ENCODE measurements around the gene TMEM266. TPM values are rescaled to one million over a fixed set of nuclear protein-coding genes. Genes with fewer than 3 reads are reported as not detected.

TMEM266 gene
- total RNA-seq, 1 experiment from 2014 or later, result not detected

DNA sequence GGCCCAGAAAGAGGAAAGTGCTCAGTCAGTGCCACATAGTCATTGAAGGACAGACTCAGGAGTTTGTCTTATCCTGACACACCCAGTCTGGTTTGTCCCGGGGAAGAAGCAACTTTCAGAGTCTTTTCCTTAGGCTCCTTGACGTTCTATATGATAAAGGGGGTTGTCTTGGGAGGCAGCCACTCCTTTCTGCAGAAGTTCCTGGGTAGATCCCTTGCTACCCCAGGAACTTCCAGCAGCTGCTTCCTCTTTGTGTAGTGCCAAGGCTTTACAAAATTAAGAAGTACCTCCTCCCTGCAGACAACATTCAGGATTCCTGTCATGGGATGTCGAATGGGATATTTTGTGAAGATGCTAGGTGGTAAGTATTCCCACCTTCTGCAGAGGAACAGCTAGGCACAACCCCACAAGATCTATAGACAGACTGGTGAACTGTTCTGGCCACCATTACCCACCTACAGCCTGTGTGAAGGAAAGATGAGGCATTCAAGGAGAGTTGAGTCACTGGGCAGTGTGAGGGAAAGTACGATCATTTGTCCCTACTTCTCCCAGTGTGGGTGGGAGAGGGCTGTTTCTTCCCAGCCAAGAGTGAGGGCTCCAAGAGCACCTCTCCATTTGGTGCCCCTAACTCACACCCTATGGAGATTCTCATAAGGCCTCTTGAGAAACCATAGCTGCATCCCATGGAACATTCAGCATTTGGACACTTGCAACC lies 11.3 kb downstream of the TMEM266 start:
- Histone ChIP-seq H3K27ac (ENCODE audit: low read length) (no peak overlapping the region), H2AFZ (ENCODE audit: low read length) (no peak overlapping the region), H3K4me3 (ENCODE audit: low read length) (no peak overlapping the region), H3K27me3 (ENCODE audit: low read length) (peaks cover 22% of the 10 kb centered on the region), H3K9me3 (ENCODE audit: low read length) (no peaks in the 10 kb centered on the region), H3K9ac (ENCODE audit: low read length) (no peak overlapping the region), H3K79me2 (ENCODE audit: low read length) (no peaks in the 10 kb centered on the region), H3F3A (ENCODE audit: low read length, unreplicated experiment) (no peaks in the 10 kb centered on the region), H3K4me2 (ENCODE audit: low read length) (no peak overlapping the region), H3K9me2 (replicated peaks; ENCODE audit: low read length) (no peaks in the 10 kb centered on the region), H3K36me3 (ENCODE audit: low read depth, low read length) (no peaks in the 10 kb centered on the region), H4K20me1 (ENCODE audit: low read length) (no peaks in the 10 kb centered on the region), H3K4me1 (ENCODE audit: insufficient read depth, low read length) (peaks cover 3% of the 10 kb centered on the region; the same call in 1 of the 2 replicates)
- no TSS peak for BruUV-seq (replicated peaks)
- ChIA-PET CTCF (no interaction called here), POLR2A (ENCODE audit: unreplicated experiment) (no interaction called here)
- intact Hi-C loops (cut with micrococcal nuclease), result no loop called here
- DNase-seq (no peak), ATAC-seq (no peak)
- TF ChIP-seq CTCF (conservative IDR thresholded peaks at IDR 0.05; ENCODE audit: low read depth, low read length) (no peak), EZH2phosphoT487 (IDR thresholded peaks at IDR 0.05; ENCODE audit: borderline replicate concordance, low read length) (no peak), EZH2 (IDR thresholded peaks at IDR 0.05; ENCODE audit: low read length, unreplicated experiment) (no peak)

GRCh38 chr15:76071806-76072205 lies 12.0 kb downstream of the TMEM266 start:
- POLR2A ChIA-PET (ENCODE audit: unreplicated experiment), result no interaction called here
- ATAC-seq (no peak), DNase-seq (no peak)
- Histone ChIP-seq H3K4me1 (ENCODE audit: insufficient read depth, low read length) (peaks cover 3% of the 10 kb centered on the region; the same call in 1 of the 2 replicates), H3K27me3 (ENCODE audit: low read length) (peaks cover 22% of the 10 kb centered on the region), H3K9me2 (replicated peaks; ENCODE audit: low read length) (no peaks in the 10 kb centered on the region), H3K27ac (ENCODE audit: low read length) (no peak overlapping the region), H3K4me2 (ENCODE audit: low read length) (no peak overlapping the region), H2AFZ (ENCODE audit: low read length) (no peak overlapping the region), H3K4me3 (ENCODE audit: low read length) (no peak overlapping the region), H4K20me1 (ENCODE audit: low read length) (no peaks in the 10 kb centered on the region), H3K9ac (ENCODE audit: low read length) (no peak overlapping the region), H3K79me2 (ENCODE audit: low read length) (no peaks in the 10 kb centered on the region), H3K36me3 (ENCODE audit: low read depth, low read length) (no peaks in the 10 kb centered on the region), H3F3A (ENCODE audit: low read length, unreplicated experiment) (no peaks in the 10 kb centered on the region), H3K9me3 (ENCODE audit: low read length) (no peaks in the 10 kb centered on the region)
- intact Hi-C loops (cut with micrococcal nuclease), result no loop called here
- TF ChIP-seq EZH2phosphoT487 (IDR thresholded peaks at IDR 0.05; ENCODE audit: borderline replicate concordance, low read length), result no peak
- TF ChIP-seq CTCF (conservative IDR thresholded peaks at IDR 0.05; ENCODE audit: low read depth, low read length), result no peak
- no peak for TF ChIP-seq EZH2 (IDR thresholded peaks at IDR 0.05; ENCODE audit: low read length, unreplicated experiment)
- no TSS peak for BruUV-seq (replicated peaks)
- CTCF ChIA-PET, result no interaction called here

DNA sequence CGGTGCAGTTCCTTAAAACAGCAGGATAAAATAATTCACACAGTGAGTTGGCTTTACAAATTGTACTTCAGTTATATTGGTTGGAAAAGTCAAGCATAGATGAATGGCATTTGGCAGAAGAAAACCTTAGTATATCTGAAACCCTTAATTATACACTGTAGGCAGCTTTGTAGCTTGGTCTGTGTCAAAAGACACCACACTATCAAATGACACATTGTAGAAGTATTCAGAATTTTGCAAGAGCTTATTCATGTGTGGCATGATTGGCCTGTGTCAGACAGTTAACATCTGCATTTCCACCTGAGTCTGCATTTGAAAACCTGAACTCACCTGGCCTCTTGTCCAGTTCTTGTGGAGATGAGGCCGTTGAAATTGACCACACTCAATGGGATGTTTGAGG lies 13.8 kb downstream of the TMEM266 start:
- ATAC-seq, result no peak
- no peaks in the 10 kb centered on the region for H3K9me2 ChIP-seq (replicated peaks; ENCODE audit: low read length)
- peaks cover 14% of the 10 kb centered on the region for H3K27me3 ChIP-seq (ENCODE audit: low read length)
- DNase-seq, result peak; percentile 81
- ChIA-PET CTCF (no interaction called here), POLR2A (ENCODE audit: unreplicated experiment) (no interaction called here)
- no peaks in the 10 kb centered on the region for H3K9me3 ChIP-seq (ENCODE audit: low read length)
- peaks cover 3% of the 10 kb centered on the region; the same call in 1 of the 2 replicates for H3K4me1 ChIP-seq (ENCODE audit: insufficient read depth, low read length)
- no peaks in the 10 kb centered on the region for H3K36me3 ChIP-seq (ENCODE audit: low read depth, low read length)
- no peaks in the 10 kb centered on the region for H4K20me1 ChIP-seq (ENCODE audit: low read length)
- H3F3A ChIP-seq (ENCODE audit: low read length, unreplicated experiment), result no peaks in the 10 kb centered on the region
- no TSS peak for BruUV-seq (replicated peaks)
- no peak for TF ChIP-seq EZH2phosphoT487 (IDR thresholded peaks at IDR 0.05; ENCODE audit: borderline replicate concordance, low read length)
- no peak for TF ChIP-seq CTCF (conservative IDR thresholded peaks at IDR 0.05; ENCODE audit: low read depth, low read length)
- no peak for TF ChIP-seq EZH2 (IDR thresholded peaks at IDR 0.05; ENCODE audit: low read length, unreplicated experiment)
- no peaks in the 10 kb centered on the region for H3K79me2 ChIP-seq (ENCODE audit: low read length)
- no peak overlapping the region for H3K4me2 ChIP-seq (ENCODE audit: low read length)
- intact Hi-C loops (cut with micrococcal nuclease), result no loop called here
- H3K9ac ChIP-seq (ENCODE audit: low read length), result no peak overlapping the region
- H3K27ac ChIP-seq (ENCODE audit: low read length), result no peak overlapping the region
- no peak overlapping the region for H2AFZ ChIP-seq (ENCODE audit: low read length)
- no peak overlapping the region for H3K4me3 ChIP-seq (ENCODE audit: low read length)
